Suprapubic skin (tissue), 4 donors: ENCODE results near the gene ATP6V1F. TPM values are rescaled to one million over a fixed set of nuclear protein-coding genes. Genes with fewer than 3 reads are reported as not detected.

Experiments used
- DNase-seq, 2 donors: peaks; one replicate each; pipeline ENCODE4 v3.0.0-alpha.2; 2019; ENCODE audit warnings: low spot score in 2 of 2
- H3K27ac ChIP-seq: fragments of 200-600 bp; sonication (generic); one replicate; pipeline ENCODE4 v1.5.1; 2019
- H3K27me3 ChIP-seq: fragments of 200-600 bp; sonication (generic); one replicate; pipeline ENCODE4 v1.5.1; 2019
- H3K36me3 ChIP-seq: fragments of 200-600 bp; sonication (generic); one replicate; pipeline ENCODE4 v1.5.1; 2019
- H3K4me1 ChIP-seq: fragments of 200-600 bp; sonication (generic); one replicate; pipeline ENCODE4 v1.5.1; 2019
- H3K4me3 ChIP-seq: fragments of 200-600 bp; sonication (generic); one replicate; pipeline ENCODE4 v1.5.1; 2019; ENCODE audit warnings: mild to moderate bottlenecking
- H3K9me3 ChIP-seq: fragments of 200-600 bp; sonication (generic); one replicate; pipeline ENCODE4 v1.5.1; 2019
- EP300 ChIP-seq: sonication (generic); formaldehyde crosslinking; IDR thresholded peaks from one replicate; pipeline ENCODE4 v1.6.1; 2017; ENCODE audit warnings: antibody characterized with exemption
- POLR2A ChIP-seq, 2 donors: fragments of 450-650 bp; IDR thresholded peaks; one replicate each; pipeline ENCODE4 v1.6.1; 2017; ENCODE audit warnings: antibody characterized with exemption in 2 of 2, mild to moderate bottlenecking in 2 of 2, moderate library complexity in 2 of 2
- POLR2AphosphoS5 ChIP-seq, 3 donors: sonication (generic); formaldehyde crosslinking; IDR thresholded peaks; one replicate each; pipeline ENCODE4 v1.6.1; 2017; ENCODE audit warnings: antibody characterized with exemption in 3 of 3
- WGBS: methylation state at CpG from one replicate; pipeline ENCODE4 v1.1.5; 2018; 5-methylcytosine and 5-hydroxymethylcytosine counted together
- total RNA-seq, 4 donors: library from RNA; depleted of rRNA; stranded (reverse); fragments of >200 nt; gene quantifications; one replicate each; pipeline ENCODE4 v1.1.0, GENCODE V29; 2016
- TF ChIP-seq, protein P1 (sequence below), 2 donors: fragments of 200-600 bp in 1 of 2; fragments of 450-650 bp in 1 of 2; sonication (generic) in 1 of 2; IDR thresholded peaks; one replicate each; pipeline ENCODE4 v1.5.1; 2016 to 2019; ENCODE audit warnings: antibody characterized with exemption in 2 of 2, mild to moderate bottlenecking in 1 of 2, moderate library complexity in 1 of 2

Gene ATP6V1F
- total RNA-seq, 4 donors from 2014 or later: 78.4 to 165 (median 148) TPM

DNA sequence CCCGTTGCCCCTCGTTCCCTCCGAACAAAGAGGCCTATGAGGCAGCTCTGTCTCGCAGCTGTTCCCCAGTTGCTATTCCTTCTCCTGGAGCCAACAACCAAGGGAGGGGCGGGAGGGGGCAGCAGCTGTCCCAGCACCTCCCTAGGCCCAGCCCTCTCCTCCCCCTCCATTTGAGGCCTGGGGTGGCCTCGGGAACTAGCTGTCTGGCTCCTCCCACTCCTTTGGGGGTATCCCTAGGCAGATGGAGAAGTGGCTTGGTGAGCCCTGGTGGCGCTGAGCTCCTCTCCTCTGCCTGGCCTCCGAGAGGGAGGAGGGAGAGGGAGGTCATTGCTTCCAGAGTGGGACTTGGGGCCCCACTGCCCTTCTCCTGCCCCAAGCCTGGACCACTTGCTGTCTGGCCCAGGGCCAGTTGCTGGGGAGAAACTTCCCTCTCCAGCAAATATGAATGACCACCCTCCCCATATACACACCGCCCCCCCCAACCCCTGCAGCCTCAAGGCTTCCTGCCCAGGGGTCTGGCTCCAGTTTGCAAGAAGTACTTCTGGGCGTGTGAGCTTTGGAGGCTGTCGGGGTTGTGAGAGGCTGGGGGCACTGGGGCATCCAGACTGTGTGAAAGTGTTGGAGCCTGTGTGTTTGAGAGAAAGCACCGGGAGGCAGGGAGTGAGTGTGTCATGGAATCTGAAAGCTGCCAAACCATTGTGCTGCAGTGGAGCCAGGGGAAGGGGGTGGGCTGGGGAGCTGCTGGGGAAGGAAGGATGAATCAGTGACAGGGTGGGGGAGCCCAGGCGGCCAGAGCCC lies 29.3 kb upstream of the ATP6V1F start:
- Histone ChIP-seq H3K27me3 (peaks cover 20% of the 10 kb centered on the region), H3K4me1 (peaks cover 54% of the 10 kb centered on the region), H3K27ac (peak overlapping the region; percentile 59), H3K36me3 (peaks cover 2% of the 10 kb centered on the region), H3K9me3 (no peaks in the 10 kb centered on the region), H3K4me3 (peak overlapping the region; percentile 50)
- WGBS: 13% methylated on average over 12 of the region's 13 CpGs
- TF ChIP-seq, protein P1, sequence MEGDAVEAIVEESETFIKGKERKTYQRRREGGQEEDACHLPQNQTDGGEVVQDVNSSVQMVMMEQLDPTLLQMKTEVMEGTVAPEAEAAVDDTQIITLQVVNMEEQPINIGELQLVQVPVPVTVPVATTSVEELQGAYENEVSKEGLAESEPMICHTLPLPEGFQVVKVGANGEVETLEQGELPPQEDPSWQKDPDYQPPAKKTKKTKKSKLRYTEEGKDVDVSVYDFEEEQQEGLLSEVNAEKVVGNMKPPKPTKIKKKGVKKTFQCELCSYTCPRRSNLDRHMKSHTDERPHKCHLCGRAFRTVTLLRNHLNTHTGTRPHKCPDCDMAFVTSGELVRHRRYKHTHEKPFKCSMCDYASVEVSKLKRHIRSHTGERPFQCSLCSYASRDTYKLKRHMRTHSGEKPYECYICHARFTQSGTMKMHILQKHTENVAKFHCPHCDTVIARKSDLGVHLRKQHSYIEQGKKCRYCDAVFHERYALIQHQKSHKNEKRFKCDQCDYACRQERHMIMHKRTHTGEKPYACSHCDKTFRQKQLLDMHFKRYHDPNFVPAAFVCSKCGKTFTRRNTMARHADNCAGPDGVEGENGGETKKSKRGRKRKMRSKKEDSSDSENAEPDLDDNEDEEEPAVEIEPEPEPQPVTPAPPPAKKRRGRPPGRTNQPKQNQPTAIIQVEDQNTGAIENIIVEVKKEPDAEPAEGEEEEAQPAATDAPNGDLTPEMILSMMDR (IDR thresholded peaks at IDR 0.05): no peak
- TF ChIP-seq POLR2AphosphoS5 (IDR thresholded peaks at IDR 0.05): no peak
- no peak for TF ChIP-seq POLR2A (IDR thresholded peaks at IDR 0.05)
- no peak for TF ChIP-seq EP300
- DNase-seq: peak in 1 of 2 donors; percentile 86

DNA sequence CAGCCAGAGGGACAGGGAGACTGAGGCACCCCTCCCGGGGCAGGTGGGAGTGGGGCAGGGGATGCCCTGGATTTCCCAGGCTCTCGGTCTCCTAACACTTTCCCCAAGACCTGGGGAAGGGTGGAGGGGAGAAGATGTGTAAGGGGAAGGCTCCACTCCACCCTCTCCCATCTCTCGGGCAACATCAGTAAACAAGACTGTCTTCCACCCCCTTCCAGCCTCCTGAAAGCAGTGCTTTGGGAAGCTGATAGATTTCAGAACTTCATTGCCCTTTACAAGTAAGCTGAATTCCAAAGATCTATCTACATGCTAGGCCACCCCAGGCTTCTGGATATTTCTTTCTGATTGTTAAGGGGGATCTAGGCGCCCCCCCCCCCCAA lies 28.7 kb upstream of the ATP6V1F start:
- Histone ChIP-seq H3K4me3 (no peak overlapping the region), H3K27ac (peak overlapping the region; percentile 10), H3K4me1 (peaks cover 54% of the 10 kb centered on the region), H3K9me3 (no peaks in the 10 kb centered on the region), H3K27me3 (peaks cover 20% of the 10 kb centered on the region), H3K36me3 (peaks cover 8% of the 10 kb centered on the region)
- no peak for DNase-seq
- TF ChIP-seq EP300 (no peak), POLR2A (IDR thresholded peaks at IDR 0.05) (no peak), POLR2AphosphoS5 (IDR thresholded peaks at IDR 0.05) (no peak)
- TF ChIP-seq, protein P1 (IDR thresholded peaks at IDR 0.05): no peak
- WGBS: 15% methylated on average over 4 of the region's 4 CpGs

DNA sequence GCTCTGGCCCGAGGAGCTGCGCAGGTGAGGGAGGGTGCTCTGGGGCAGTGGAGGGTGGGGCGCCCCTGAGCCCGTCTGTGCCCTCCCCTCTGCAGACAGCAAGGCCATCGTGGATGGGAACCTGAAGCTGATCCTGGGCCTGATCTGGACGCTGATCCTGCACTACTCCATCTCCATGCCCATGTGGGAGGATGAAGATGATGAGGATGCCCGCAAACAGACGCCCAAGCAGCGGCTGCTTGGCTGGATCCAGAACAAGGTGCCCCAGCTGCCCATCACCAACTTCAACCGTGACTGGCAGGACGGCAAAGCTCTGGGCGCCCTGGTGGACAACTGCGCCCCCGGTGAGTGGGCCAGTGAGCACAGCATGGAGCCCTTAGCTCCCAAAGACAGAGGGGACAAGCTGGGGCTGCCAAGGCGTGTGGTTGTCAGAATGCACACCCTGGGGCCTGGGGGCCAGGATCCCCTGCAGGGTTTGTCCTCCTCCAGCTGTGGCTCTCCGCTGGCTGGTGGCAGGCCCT lies 27.4 kb upstream of the ATP6V1F start:
- Histone ChIP-seq H3K4me3 (no peak overlapping the region), H3K36me3 (peaks cover 8% of the 10 kb centered on the region), H3K27me3 (peaks cover 12% of the 10 kb centered on the region), H3K9me3 (no peaks in the 10 kb centered on the region), H3K4me1 (peaks cover 46% of the 10 kb centered on the region), H3K27ac (no peak overlapping the region)
- WGBS: 93% methylated on average over 8 of the region's 16 CpGs
- TF ChIP-seq, protein P1 (IDR thresholded peaks at IDR 0.05): no peak
- no peak for TF ChIP-seq POLR2AphosphoS5 (IDR thresholded peaks at IDR 0.05)
- no peak for TF ChIP-seq EP300
- TF ChIP-seq POLR2A (IDR thresholded peaks at IDR 0.05): no peak
- DNase-seq: peak in 1 of 2 donors; percentile 63

DNA sequence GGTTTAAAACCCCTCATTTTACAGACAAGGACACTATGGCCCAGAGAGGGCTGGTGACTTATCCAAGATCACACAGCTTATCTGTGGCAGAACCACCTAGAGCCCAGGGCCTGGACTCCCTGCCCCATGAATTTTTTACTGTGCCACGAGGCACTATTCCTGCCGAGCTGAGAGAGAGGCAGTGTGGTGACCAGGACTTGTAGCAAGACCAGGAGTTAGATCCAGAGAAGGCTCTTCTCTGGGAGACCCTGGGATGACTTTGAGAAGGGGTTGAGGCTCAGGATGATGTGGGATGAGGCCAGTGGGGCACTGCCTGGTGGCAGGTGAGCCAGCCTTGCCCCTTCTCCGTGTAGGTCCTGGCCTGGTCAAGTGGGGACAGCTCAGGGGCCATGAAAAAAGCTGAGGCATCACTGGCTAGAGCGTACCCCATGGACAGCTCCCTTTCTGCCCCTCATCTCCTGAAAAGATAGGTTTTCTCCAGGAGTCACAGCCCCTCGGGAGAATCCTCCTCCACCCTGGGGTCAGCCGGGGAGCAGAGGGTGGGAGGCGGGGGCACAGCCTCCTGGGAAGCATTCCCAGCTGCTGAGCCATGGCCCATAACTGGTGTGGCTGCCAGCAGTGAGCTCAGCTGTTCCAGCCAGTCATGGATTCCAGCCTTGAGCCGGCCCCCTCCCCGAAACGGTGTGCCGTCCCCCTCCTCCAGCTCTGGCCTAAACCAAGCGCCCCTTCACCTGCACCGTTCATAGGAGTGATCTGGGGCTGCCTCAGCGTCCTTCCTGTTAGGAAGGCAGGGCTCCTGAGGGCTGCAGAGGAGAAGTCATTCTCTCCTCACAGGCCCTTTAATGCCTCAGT lies 26.6 kb upstream of the ATP6V1F start:
- TF ChIP-seq EP300: no peak
- no peak for TF ChIP-seq POLR2AphosphoS5 (IDR thresholded peaks at IDR 0.05)
- WGBS: 74% methylated on average over 7 of the region's 14 CpGs
- peak in 1 of 2 donors; percentile 61 for DNase-seq

DNA sequence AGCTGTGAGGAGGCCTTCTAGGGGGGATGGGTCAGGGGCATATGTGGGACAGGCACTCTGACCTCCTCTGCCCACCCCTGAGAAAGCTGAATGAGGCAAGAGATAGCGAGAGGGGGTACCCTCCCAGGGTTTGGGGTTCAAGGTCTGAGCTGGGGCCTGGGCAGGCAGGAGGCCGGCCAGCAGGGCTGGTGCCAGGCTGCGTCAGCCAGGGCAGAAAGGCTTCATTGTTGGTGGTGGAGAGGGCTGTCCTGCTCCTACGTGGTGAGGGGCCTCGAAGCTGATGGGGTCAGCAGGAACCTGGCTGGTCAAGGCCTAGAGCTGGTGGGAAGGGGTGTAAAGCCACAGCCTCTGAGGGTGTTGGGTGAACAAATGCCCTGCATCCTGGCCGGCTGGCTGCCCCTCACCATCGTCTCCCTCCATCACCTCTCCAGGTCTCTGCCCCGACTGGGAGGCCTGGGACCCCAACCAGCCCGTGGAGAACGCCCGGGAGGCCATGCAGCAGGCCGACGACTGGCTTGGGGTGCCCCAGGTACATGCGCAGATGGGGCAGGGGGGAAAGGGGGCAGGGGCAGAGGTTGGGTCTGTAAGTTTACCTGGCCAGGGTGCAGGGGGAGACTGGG lies 25.8 kb upstream of the ATP6V1F start:
- Histone ChIP-seq H3K4me1 (peaks cover 30% of the 10 kb centered on the region), H3K36me3 (peaks cover 8% of the 10 kb centered on the region), H3K4me3 (no peak overlapping the region), H3K27me3 (no peaks in the 10 kb centered on the region), H3K9me3 (no peaks in the 10 kb centered on the region), H3K27ac (no peak overlapping the region)
- DNase-seq: peak in 1 of 2 donors; percentile 62
- WGBS: 91% methylated on average over 5 of the region's 14 CpGs
- TF ChIP-seq, protein P1 (IDR thresholded peaks at IDR 0.05): no peak
- no peak for TF ChIP-seq POLR2A (IDR thresholded peaks at IDR 0.05)
- no peak for TF ChIP-seq EP300
- no peak for TF ChIP-seq POLR2AphosphoS5 (IDR thresholded peaks at IDR 0.05)

More for the DNA sequence above, 26.6 kb upstream of the ATP6V1F start:
- Histone ChIP-seq H3K36me3 (peaks cover 8% of the 10 kb centered on the region), H3K9me3 (no peaks in the 10 kb centered on the region), H3K27me3 (peaks cover 5% of the 10 kb centered on the region), H3K4me1 (peaks cover 39% of the 10 kb centered on the region), H3K4me3 (no peak overlapping the region), H3K27ac (no peak overlapping the region)
